LNCAP (cell line): ENCODE data around the gene OGFRL1.

ENCODE experiments used
- CTCF ChIP-seq: fragments of 450-650 bp; IDR thresholded peaks from 2 replicates; pipeline ENCODE4 v1.5.1; 2017; ENCODE audit warnings: mild to moderate bottlenecking

The OGFRL1 gene

GRCh38 chr6:71336901-71337300 lies 48.3 kb downstream of the OGFRL1 start:
- no peak for TF ChIP-seq CTCF

GRCh38 chr6:71338540-71339316 lies 50.1 kb downstream of the OGFRL1 start:
- no peak for TF ChIP-seq CTCF

GRCh38 chr6:71342772-71343171 lies 54.2 kb downstream of the OGFRL1 start:
- TF ChIP-seq CTCF = no peak

- TF ChIP-seq CTCF = no peak
Measured at GRCh38 chr6:71345476-71346333, 57.1 kb downstream of the OGFRL1 start.

GRCh38 chr6:71346334-71346694 lies 57.7 kb downstream of the OGFRL1 start:
- TF ChIP-seq CTCF = no peak

GRCh38 chr6:71347119-71347518 lies 58.5 kb downstream of the OGFRL1 start:
- no peak for TF ChIP-seq CTCF

GRCh38 chr6:71349395-71349794 lies 60.8 kb downstream of the OGFRL1 start:
- TF ChIP-seq CTCF = peak; percentile 67
